CD4-positive, alpha-beta T cell (primary cell): ENCODE measurements around the gene CIAO2B. TPM values are rescaled to one million over a fixed set of nuclear protein-coding genes. Genes with fewer than 3 reads are reported as not detected.
A peak's percentile ranks its signal among the peaks of the same experiment; 100 is the strongest.

Source experiments
- ATAC-seq: fragments of 200-7000 bp; cut with Tn5 transposase; one replicate; pipeline ENCODE4 v1.10.0; 2022; ENCODE audit warnings: mild to moderate bottlenecking; ENCODE audit not compliant: poor library complexity
- CTCF ChIA-PET: fragments of 350-600 bp; sonication (Branson Sonifier 250); formaldehyde crosslinking; loops from one replicate; lab custom pipeline; 2021; ENCODE audit warnings: antibody characterized with exemption, inconsistent platforms; lab: Charles Lee
- POLR2A ChIA-PET: fragments of 350-600 bp; sonication (Branson Sonifier 250); formaldehyde crosslinking; loops from one replicate; lab custom pipeline; 2021; ENCODE audit warnings: antibody characterized with exemption, inconsistent platforms; lab: Charles Lee
- DNase-seq, 14 experiments: peaks; one replicate each; pipeline ENCODE4 v3.0.0-alpha.2; 2013 to 2020; ENCODE audit warnings: mixed read lengths in 2 of 14
- H3K27ac ChIP-seq, 2 donors: one replicate each; pipeline versions ENCODE4 v1.5.1 to v1.7.0; 2013; ENCODE audit warnings: low read length in 2 of 2, low read depth in 1 of 2, mild to moderate bottlenecking in 1 of 2
- H3K27me3 ChIP-seq, 2 experiments: 1 replicate in 1 of 2; 2 replicates in 1 of 2; pipeline versions ENCODE4 v1.6.1 to v1.7.0; 2013; ENCODE audit warnings: low read length in 2 of 2, control low read depth in 1 of 2, mild to moderate bottlenecking in 1 of 2, moderate library complexity in 1 of 2; ENCODE audit not compliant: insufficient read depth in 2 of 2, control insufficient read depth in 1 of 2
- H3K36me3 ChIP-seq: one replicate; pipeline ENCODE4 v1.6.1; 2013; ENCODE audit warnings: low read length, control low read depth; ENCODE audit not compliant: insufficient read depth
- H3K4me1 ChIP-seq: one replicate; pipeline ENCODE4 v1.6.1; 2013; ENCODE audit warnings: low read length, control low read depth; ENCODE audit not compliant: insufficient read depth
- H3K4me3 ChIP-seq: one replicate; pipeline ENCODE4 v1.5.1; 2013; ENCODE audit warnings: mild to moderate bottlenecking, low read length, moderate library complexity
- H3K9me3 ChIP-seq, 2 experiments: 1 replicate in 1 of 2; 2 replicates in 1 of 2; pipeline versions ENCODE4 v1.6.1 to v1.7.0; 2013; ENCODE audit warnings: low read length in 2 of 2, mild to moderate bottlenecking in 2 of 2, control low read depth in 1 of 2, moderate library complexity in 1 of 2; ENCODE audit not compliant: control insufficient read depth in 1 of 2, insufficient read depth in 1 of 2
- H3K27ac Mint-ChIP-seq: one replicate; pipeline ENCODE4 v1.8.0; 2020; ENCODE audit warnings: mixed read lengths
- H3K27me3 Mint-ChIP-seq: one replicate; pipeline ENCODE4 v1.8.0; 2021; ENCODE audit warnings: mixed read lengths
- H3K36me3 Mint-ChIP-seq: one replicate; pipeline ENCODE4 v1.8.0; 2021; ENCODE audit warnings: low read depth, mixed read lengths
- H3K4me1 Mint-ChIP-seq: one replicate; pipeline ENCODE4 v1.8.0; 2021; ENCODE audit warnings: low read depth, mixed read lengths
- H3K4me3 Mint-ChIP-seq: one replicate; pipeline ENCODE4 v1.8.0; 2020; ENCODE audit warnings: mild to moderate bottlenecking, mixed read lengths
- H3K9me3 Mint-ChIP-seq: one replicate; pipeline ENCODE4 v1.8.0; 2020; ENCODE audit warnings: mixed read lengths
- intact Hi-C, 2 experiments: fragments of 100-400 bp; cut with DNase I in 1 of 2; cut with micrococcal nuclease in 1 of 2; formaldehyde crosslinking; loops; one replicate each; pipeline versions ENCODE4 v1.15.1 to v1.9.0; 2023 to 2025; cut with DNase I, micrococcal nuclease
- total RNA-seq, 174 experiments: library from RNA in 2 of 174; stranded (reverse) in 2 of 174; gene quantifications; one replicate each; pipeline ENCODE4 v1.2.3 and lab custom pipeline; 2021 to 2026
- TF ChIP-seq, protein P1 (sequence below): fragments of 200-600 bp; IDR thresholded peaks from one replicate; pipeline ENCODE4 v1.8.0; 2022; ENCODE audit warnings: antibody characterized with exemption, mild to moderate bottlenecking

CIAO2B gene
- total RNA-seq, 2 experiments from 2014 or later: 58.6 to 70.4 TPM

GRCh38 chr16:66886321-66886720 lies 47.9 kb downstream of the CIAO2B start:
- Mint-ChIP-seq H3K27ac (no peak overlapping the region), H3K4me1 (peaks cover 39% of the 10 kb centered on the region), H3K4me3 (no peak overlapping the region), H3K36me3 (peaks cover 49% of the 10 kb centered on the region), H3K27me3 (no peaks in the 10 kb centered on the region), H3K9me3 (no peaks in the 10 kb centered on the region)
- no peaks in the 10 kb centered on the region for H3K9me3 ChIP-seq
- DNase-seq (no peak), ATAC-seq (no peak)
- no peak overlapping the region for H3K27ac ChIP-seq
- ChIA-PET CTCF (interaction anchor here (1.0 to 1.3 kb wide), 3 partner anchors 13 to 56 kb away, joined by 3 read pairs; partner anchors contain the start of gene NAE1), POLR2A (interaction anchor here (0.7 kb wide), 1 partner anchor 139 kb away, joined by 3 read pairs; no protein-coding TSS in a partner anchor)
- peaks cover 10% of the 10 kb centered on the region for H3K4me1 ChIP-seq
- peaks cover 22% of the 10 kb centered on the region for H3K36me3 ChIP-seq
- H3K27me3 ChIP-seq: no peaks in the 10 kb centered on the region
- intact Hi-C loops: no loop called here
- no peak overlapping the region for H3K4me3 ChIP-seq
- TF ChIP-seq, protein P1, sequence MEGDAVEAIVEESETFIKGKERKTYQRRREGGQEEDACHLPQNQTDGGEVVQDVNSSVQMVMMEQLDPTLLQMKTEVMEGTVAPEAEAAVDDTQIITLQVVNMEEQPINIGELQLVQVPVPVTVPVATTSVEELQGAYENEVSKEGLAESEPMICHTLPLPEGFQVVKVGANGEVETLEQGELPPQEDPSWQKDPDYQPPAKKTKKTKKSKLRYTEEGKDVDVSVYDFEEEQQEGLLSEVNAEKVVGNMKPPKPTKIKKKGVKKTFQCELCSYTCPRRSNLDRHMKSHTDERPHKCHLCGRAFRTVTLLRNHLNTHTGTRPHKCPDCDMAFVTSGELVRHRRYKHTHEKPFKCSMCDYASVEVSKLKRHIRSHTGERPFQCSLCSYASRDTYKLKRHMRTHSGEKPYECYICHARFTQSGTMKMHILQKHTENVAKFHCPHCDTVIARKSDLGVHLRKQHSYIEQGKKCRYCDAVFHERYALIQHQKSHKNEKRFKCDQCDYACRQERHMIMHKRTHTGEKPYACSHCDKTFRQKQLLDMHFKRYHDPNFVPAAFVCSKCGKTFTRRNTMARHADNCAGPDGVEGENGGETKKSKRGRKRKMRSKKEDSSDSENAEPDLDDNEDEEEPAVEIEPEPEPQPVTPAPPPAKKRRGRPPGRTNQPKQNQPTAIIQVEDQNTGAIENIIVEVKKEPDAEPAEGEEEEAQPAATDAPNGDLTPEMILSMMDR: no peak

DNA sequence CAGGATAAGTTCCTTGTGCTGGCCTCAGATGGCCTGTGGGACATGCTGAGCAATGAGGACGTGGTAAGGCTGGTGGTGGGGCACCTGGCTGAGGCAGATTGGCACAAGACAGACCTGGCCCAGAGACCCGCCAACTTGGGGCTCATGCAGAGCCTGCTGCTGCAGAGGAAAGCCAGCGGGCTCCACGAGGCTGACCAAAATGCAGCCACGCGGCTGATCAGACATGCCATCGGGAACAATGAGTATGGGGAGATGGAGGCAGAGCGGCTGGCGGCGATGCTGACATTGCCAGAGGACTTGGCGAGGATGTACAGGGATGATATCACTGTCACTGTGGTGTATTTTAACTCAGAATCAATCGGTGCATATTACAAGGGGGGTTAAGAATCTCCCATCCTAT lies 48.7 kb downstream of the CIAO2B start:
- CTCF ChIA-PET: interaction anchor here (1.3 kb wide), 1 partner anchor 27 kb away, joined by 3 read pairs; no protein-coding TSS in a partner anchor
- Mint-ChIP-seq H3K4me1 (peaks cover 40% of the 10 kb centered on the region), H3K9me3 (no peaks in the 10 kb centered on the region), H3K36me3 (peaks cover 50% of the 10 kb centered on the region), H3K4me3 (no peak overlapping the region), H3K27me3 (no peaks in the 10 kb centered on the region), H3K27ac (no peak overlapping the region)
- Histone ChIP-seq H3K36me3 (peaks cover 22% of the 10 kb centered on the region), H3K4me1 (peaks cover 18% of the 10 kb centered on the region), H3K27ac (no peak overlapping the region), H3K4me3 (no peak overlapping the region), H3K27me3 (no peaks in the 10 kb centered on the region), H3K9me3 (no peaks in the 10 kb centered on the region)
- POLR2A ChIA-PET: no interaction called here
- intact Hi-C loops: no loop called here
- TF ChIP-seq, protein P1: no peak
- no peak for ATAC-seq
- DNase-seq: no peak

DNA sequence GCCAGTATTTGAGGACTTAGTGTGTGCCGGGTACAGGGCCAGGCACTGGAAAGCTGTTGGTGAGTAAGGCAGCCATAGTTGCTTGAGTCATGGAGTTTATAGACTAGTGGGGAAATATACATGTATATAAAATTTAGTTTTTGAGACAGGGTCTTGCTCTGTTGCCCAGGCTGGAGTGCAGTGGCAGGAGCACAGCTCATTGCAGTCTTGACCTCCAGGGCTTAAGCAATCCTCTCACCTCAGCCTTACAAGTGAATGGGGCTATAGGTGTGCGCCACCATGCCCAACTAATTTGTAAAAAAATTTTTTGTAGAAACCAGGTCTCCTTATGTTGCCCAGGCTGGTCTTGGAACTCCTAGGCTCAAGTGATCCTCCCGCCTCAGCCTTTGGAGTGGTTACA lies 51.5 kb downstream of the CIAO2B start:
- H3K27ac ChIP-seq: no peak overlapping the region
- peak overlapping the region; percentile 58 for H3K4me3 Mint-ChIP-seq
- no peaks in the 10 kb centered on the region for H3K27me3 ChIP-seq
- CTCF ChIA-PET: interaction anchor here (1.0 to 3.2 kb wide), 2 partner anchors 10 to 15 kb away, joined by 5 to 20 read pairs; no protein-coding TSS in a partner anchor
- ATAC-seq: no peak
- no peaks in the 10 kb centered on the region for H3K27me3 Mint-ChIP-seq
- intact Hi-C loops: loop anchor here in 1 of 2 experiments (5.0 kb wide), 1 partner anchor 50 kb away; the partner anchor contains the start of gene CIAO2B
- peaks cover 22% of the 10 kb centered on the region for H3K36me3 ChIP-seq
- peaks cover 32% of the 10 kb centered on the region for H3K4me1 ChIP-seq
- H3K4me3 ChIP-seq: no peak overlapping the region
- no peak for DNase-seq
- TF ChIP-seq, protein P1: no peak
- H3K9me3 ChIP-seq: no peaks in the 10 kb centered on the region
- no peaks in the 10 kb centered on the region for H3K9me3 Mint-ChIP-seq
- POLR2A ChIA-PET: no interaction called here
- no peak overlapping the region for H3K27ac Mint-ChIP-seq
- H3K36me3 Mint-ChIP-seq: peaks cover 38% of the 10 kb centered on the region
- peaks cover 51% of the 10 kb centered on the region for H3K4me1 Mint-ChIP-seq

Other genes with a start within 250 kb of the CIAO2B start
- 1 to 10 TPM; 1.1 to 1.6 TPM for gene CMTM4, start 237.7 kb downstream of the CIAO2B start, total RNA-seq
- 10 to 100 TPM; 81.8 to 82.4 TPM for gene DYNC1LI2, start 182.8 kb downstream of the CIAO2B start, total RNA-seq
- under 1 TPM; 0.11 to 0.22 TPM for gene TERB1, start 132.8 kb downstream of the CIAO2B start, total RNA-seq
- 10 to 100 TPM; 89.1 to 91.2 TPM for gene NAE1, start 103.4 kb downstream of the CIAO2B start, total RNA-seq
- not detected for gene CA7, start 90.0 kb downstream of the CIAO2B start, total RNA-seq
- gene PDP2, start 53.9 kb downstream of the CIAO2B start, total RNA-seq: 1 to 10 TPM; 3.3 to 5.9 TPM
- gene CDH16, start 15.5 kb downstream of the CIAO2B start, total RNA-seq: not detected
- under 1 TPM; 0.28 to 0.49 TPM for gene RRAD, start 8.9 kb downstream of the CIAO2B start, total RNA-seq
- 10 to 100 TPM; 59.3 to 62.6 TPM for gene CES2, start 1.1 kb upstream of the CIAO2B start, total RNA-seq
- 1 to 10 TPM; 1.1 to 1.3 TPM for gene CES3, start 26.9 kb upstream of the CIAO2B start, total RNA-seq
- 10 to 100 TPM; 14.9 to 16.0 TPM for gene CES4A, start 54.2 kb upstream of the CIAO2B start, total RNA-seq
- 10 to 100 TPM; 58.8 to 59.6 TPM for gene CBFB, start 94.7 kb upstream of the CIAO2B start, total RNA-seq
- 10 to 100 TPM; 10.6 to 10.8 TPM for gene PHAF1, start 175.5 kb upstream of the CIAO2B start, total RNA-seq
- 1 to 10 TPM; 2.0 to 2.5 TPM for gene B3GNT9, start 216.6 kb upstream of the CIAO2B start, total RNA-seq
- 10 to 100 TPM; 32.4 to 34.0 TPM for gene TRADD, start 225.5 kb upstream of the CIAO2B start, total RNA-seq
- gene FBXL8, start 225.6 kb upstream of the CIAO2B start, total RNA-seq: 10 to 100 TPM; 11.5 to 11.6 TPM
- gene HSF4, start 230.3 kb upstream of the CIAO2B start, total RNA-seq: 10 to 100 TPM; 19.7 to 26.1 TPM
- 1 to 10 TPM; 1.1 to 1.2 TPM for gene NOL3, start 236.1 kb upstream of the CIAO2B start, total RNA-seq
- gene MATCAP1, start 249.6 kb upstream of the CIAO2B start, total RNA-seq: 10 to 100 TPM in 1 of 2 experiments, 1 to 10 TPM in 1; 9.7 to 10.6 TPM